IMR-90 (cell line): ENCODE results near the gene SIGLEC6. TPM values are rescaled to one million over a fixed set of nuclear protein-coding genes. Genes with fewer than 3 reads are reported as not detected.

ENCODE experiments used
- ATAC-seq: fragments of 200-7000 bp; cut with Tn5 transposase; 2 replicates; pipeline ENCODE4 v1.9.1; 2020; ENCODE audit warnings: low read depth, mild to moderate bottlenecking, moderate library complexity
- BruUV-seq: library from RNA; stranded (reverse); fragments of 400-500 nt; replicated peaks from 2 replicates; lab custom pipeline; 2021; lab: Mats Ljungman, UMichigan
- CTCF ChIA-PET: fragments of 300-600 bp; formaldehyde crosslinking; extraction: SDS; loops from one replicate; lab custom pipeline; 2021; ENCODE audit warnings: antibody characterized with exemption; lab: Yijun Ruan, JAX
- POLR2A ChIA-PET: fragments of 300-600 bp; sonication (Branson Sonifier 250); formaldehyde crosslinking; loops from one replicate; lab custom pipeline; 2022; ENCODE audit warnings: antibody characterized with exemption; ENCODE audit not compliant: unreplicated experiment; lab: Charles Lee
- DNase-seq: peaks from one replicate; pipeline ENCODE4 v3.0.0; 2013
- H2AFZ ChIP-seq: replicated peaks from 2 replicates; pipeline ENCODE3; 2013; ENCODE audit warnings: low read length, mild to moderate bottlenecking; ENCODE audit not compliant: poor library complexity
- H2AK5ac ChIP-seq: 2 replicates; pipeline ENCODE4 v1.6.1; 2013; ENCODE audit warnings: low read depth, low read length, inconsistent platforms
- H2AK9ac ChIP-seq: replicated peaks from 2 replicates; pipeline ENCODE3; 2013; ENCODE audit warnings: mild to moderate bottlenecking, low read depth, low read length, moderate library complexity; ENCODE audit not compliant: poor library complexity
- H2BK120ac ChIP-seq: 2 replicates; pipeline ENCODE4 v1.6.1; 2013; ENCODE audit warnings: low read depth, low read length, inconsistent platforms
- H2BK15ac ChIP-seq: 3 replicates; pipeline ENCODE4 v1.6.1; 2013; ENCODE audit warnings: low read depth, low read length, inconsistent platforms
- H2BK20ac ChIP-seq: 2 replicates; pipeline ENCODE4 v1.6.1; 2013; ENCODE audit warnings: low read depth, mild to moderate bottlenecking, inconsistent platforms, low read length, moderate library complexity
- H2BK5ac ChIP-seq: 2 replicates; pipeline ENCODE4 v1.6.1; 2013; ENCODE audit warnings: mild to moderate bottlenecking, low read depth, low read length, inconsistent platforms; ENCODE audit not compliant: poor library complexity, severe bottlenecking
- H3K14ac ChIP-seq: replicated peaks from 2 replicates; pipeline ENCODE4 v1.6.1; 2013; ENCODE audit warnings: low read depth, low read length, inconsistent platforms
- H3K18ac ChIP-seq: 2 replicates; pipeline ENCODE4 v1.6.1; 2013; ENCODE audit warnings: low read depth, low read length, control low read depth
- H3K23ac ChIP-seq: 2 replicates; pipeline ENCODE4 v1.6.1; 2013; ENCODE audit warnings: low read depth, low read length, inconsistent platforms
- H3K27ac ChIP-seq: 2 replicates; pipeline ENCODE4 v1.5.1; 2013; ENCODE audit warnings: mild to moderate bottlenecking, control low read depth, low read length; ENCODE audit not compliant: insufficient read depth
- H3K27me3 ChIP-seq: 2 replicates; pipeline ENCODE4 v1.6.1; 2013; ENCODE audit warnings: low read length; ENCODE audit not compliant: control insufficient read depth, insufficient read depth
- H3K36me3 ChIP-seq: 2 replicates; pipeline ENCODE4 v1.6.1; 2013; ENCODE audit warnings: low read length, mixed read lengths; ENCODE audit not compliant: control insufficient read depth, insufficient read depth
- H3K4ac ChIP-seq: 2 replicates; pipeline ENCODE4 v1.6.1; 2013; ENCODE audit warnings: low read depth, low read length, inconsistent platforms
- H3K4me1 ChIP-seq: 2 replicates; pipeline ENCODE4 v1.6.1; 2013; ENCODE audit warnings: low read length, mixed read lengths; ENCODE audit not compliant: control insufficient read depth, insufficient read depth
- H3K4me2 ChIP-seq: 2 replicates; pipeline ENCODE4 v1.6.1; 2013; ENCODE audit warnings: low read depth, mild to moderate bottlenecking, control low read depth, low read length, moderate library complexity
- H3K4me3 ChIP-seq: 2 replicates; pipeline ENCODE4 v1.5.1; 2013; ENCODE audit warnings: low read depth, mild to moderate bottlenecking, control low read depth, low read length, moderate library complexity; ENCODE audit not compliant: insufficient read depth
- H3K56ac ChIP-seq: 2 replicates; pipeline ENCODE4 v1.6.1; 2013; ENCODE audit warnings: low read length, inconsistent platforms; ENCODE audit not compliant: insufficient read depth; ENCODE audit errors: extremely low read depth
- H3K79me1 ChIP-seq, 2 experiments: 2 replicates each; pipeline ENCODE4 v1.6.1; 2013; ENCODE audit warnings: low read length in 2 of 2, inconsistent platforms in 1 of 2, low read depth in 1 of 2
- H3K9ac ChIP-seq: 2 replicates; pipeline ENCODE4 v1.6.1; 2013; ENCODE audit warnings: low read depth, low read length, control low read depth
- H3K9me1 ChIP-seq: 2 replicates; pipeline ENCODE4 v1.6.1; 2013; ENCODE audit warnings: low read length, inconsistent platforms; ENCODE audit not compliant: insufficient read depth
- H3K9me3 ChIP-seq: 2 replicates; pipeline ENCODE4 v1.6.1; 2013; ENCODE audit warnings: low read length; ENCODE audit not compliant: control insufficient read depth, insufficient read depth
- H4K20me1 ChIP-seq: 2 replicates; pipeline ENCODE4 v1.6.1; 2013; ENCODE audit warnings: low read length, inconsistent platforms; ENCODE audit not compliant: insufficient read depth
- H4K5ac ChIP-seq: 2 replicates; pipeline ENCODE4 v1.6.1; 2013; ENCODE audit warnings: mild to moderate bottlenecking, low read depth, low read length, control low read depth
- H4K8ac ChIP-seq, 2 experiments: 2 replicates each; pipeline ENCODE4 v1.6.1; 2013; ENCODE audit warnings: low read depth in 2 of 2, low read length in 2 of 2, control low read depth in 1 of 2, inconsistent platforms in 1 of 2
- H4K91ac ChIP-seq: 2 replicates; pipeline ENCODE4 v1.6.1; 2013; ENCODE audit warnings: low read depth, low read length, inconsistent platforms; ENCODE audit not compliant: insufficient read depth
- BHLHE40 ChIP-seq: fragments of 150-350 bp; IDR thresholded peaks from 2 replicates; pipeline ENCODE4 v1.6.1; 2016; ENCODE audit warnings: mild to moderate bottlenecking, low read depth, low read length
- CEBPB ChIP-seq: IDR thresholded peaks from 2 replicates; pipeline ENCODE4 v1.6.1; 2012; ENCODE audit warnings: low read depth, low read length, improper control_type of control experiment
- CHD1 ChIP-seq: IDR thresholded peaks from 2 replicates; pipeline ENCODE4 v1.6.1; 2012; ENCODE audit warnings: low read depth, low read length, improper control_type of control experiment
- CTCF ChIP-seq: conservative IDR thresholded peaks from 2 replicates; pipeline ENCODE4 v1.5.1; 2012; ENCODE audit warnings: mild to moderate bottlenecking, low read depth, low read length, improper control_type of control experiment
- FOS ChIP-seq: fragments of 150-350 bp; IDR thresholded peaks from 2 replicates; pipeline ENCODE4 v1.6.1; 2016; ENCODE audit warnings: low read depth, low read length
- MAFK ChIP-seq: IDR thresholded peaks from 2 replicates; pipeline ENCODE4 v1.6.1; 2012; ENCODE audit warnings: low read depth, low read length, improper control_type of control experiment
- MAZ ChIP-seq: IDR thresholded peaks from 2 replicates; pipeline ENCODE4 v1.6.1; 2012; ENCODE audit warnings: low read depth, mild to moderate bottlenecking, low read length, improper control_type of control experiment, moderate library complexity, borderline replicate concordance
- MXI1 ChIP-seq: IDR thresholded peaks from 2 replicates; pipeline ENCODE4 v1.6.1; 2012; ENCODE audit warnings: low read depth, mild to moderate bottlenecking, low read length, moderate library complexity, borderline replicate concordance
- NFE2L2 ChIP-seq: fragments of 150-350 bp; IDR thresholded peaks from 2 replicates; pipeline ENCODE4 v1.6.1; 2016; ENCODE audit warnings: low read depth, mild to moderate bottlenecking, low read length
- POLR2A ChIP-seq: IDR thresholded peaks from 2 replicates; pipeline ENCODE4 v1.6.1; 2012; ENCODE audit warnings: mild to moderate bottlenecking, low read depth, low read length
- RAD21 ChIP-seq: IDR thresholded peaks from 2 replicates; pipeline ENCODE4 v1.6.1; 2012; ENCODE audit warnings: low read length, improper control_type of control experiment
- RCOR1 ChIP-seq: IDR thresholded peaks from 2 replicates; pipeline ENCODE4 v1.6.1; 2012; ENCODE audit warnings: mild to moderate bottlenecking, low read length, improper control_type of control experiment; ENCODE audit not compliant: insufficient replicate concordance
- RFX5 ChIP-seq: IDR thresholded peaks from 2 replicates; pipeline ENCODE4 v1.8.0; 2012; ENCODE audit warnings: low read depth, mild to moderate bottlenecking, low read length, moderate library complexity
- SMC3 ChIP-seq: fragments of 150-350 bp; IDR thresholded peaks from 2 replicates; pipeline ENCODE4 v1.6.1; 2016; ENCODE audit warnings: low read depth, mild to moderate bottlenecking, antibody characterized with exemption, low read length, moderate library complexity
- USF2 ChIP-seq: fragments of 150-350 bp; IDR thresholded peaks from 2 replicates; pipeline ENCODE4 v1.6.1; 2017; ENCODE audit warnings: mild to moderate bottlenecking, antibody characterized with exemption, low read length, low read depth
- WGBS, 2 experiments: methylation state at CpG; one replicate each; pipeline versions ENCODE4 v1.1.5 to v1.1.7; 2013; ENCODE audit warnings: missing lambda C conversion rate in 2 of 2; ENCODE audit not compliant: insufficient read length in 1 of 2; ENCODE audit errors: extremely low coverage in 2 of 2; 5-methylcytosine and 5-hydroxymethylcytosine counted together
- dilution Hi-C: fragments of 300-500 bp; cut with HindIII; formaldehyde crosslinking; loops from one replicate; pipeline ENCODE4 v1.14.3; 2018; ENCODE audit warnings: low sequenced_read_pairs; ENCODE audit not compliant: unreplicated experiment
- in situ Hi-C: fragments of 300-500 bp; cut with MboI; formaldehyde crosslinking; loops from 3 replicates; pipeline ENCODE4 v1.14.3; 2019; ENCODE audit warnings: low sequenced_read_pairs, inconsistent platforms, mixed read lengths
- intact Hi-C: fragments of 100-400 bp; cut with micrococcal nuclease; formaldehyde crosslinking; loops from 2 replicates; pipeline ENCODE4 v1.10.0; 2022
- polyA plus RNA-seq, 3 experiments: library from polyadenylated mRNA; depleted of rRNA; stranded (reverse); fragments of >200 nt; gene quantifications; 2 replicates each; pipeline ENCODE4 v1.2.3, GENCODE V29; 2012; ENCODE audit warnings: low replicate concordance in 1 of 3
- total RNA-seq: library from RNA; depleted of rRNA; stranded (reverse); fragments of >200 nt; gene quantifications from 2 replicates; pipeline ENCODE4 v1.2.3, GENCODE V29; 2012
- TF ChIP-seq, protein P1 (sequence below): fragments of 150-350 bp; IDR thresholded peaks from 2 replicates; pipeline ENCODE4 v1.6.1; 2016; ENCODE audit warnings: low read depth, mild to moderate bottlenecking, low read length, moderate library complexity, borderline replicate concordance

SIGLEC6 gene
- total and polyA plus RNA-seq, 2 of the 4 experiments (the other 2 are of a cell fraction): not detected

DNA sequence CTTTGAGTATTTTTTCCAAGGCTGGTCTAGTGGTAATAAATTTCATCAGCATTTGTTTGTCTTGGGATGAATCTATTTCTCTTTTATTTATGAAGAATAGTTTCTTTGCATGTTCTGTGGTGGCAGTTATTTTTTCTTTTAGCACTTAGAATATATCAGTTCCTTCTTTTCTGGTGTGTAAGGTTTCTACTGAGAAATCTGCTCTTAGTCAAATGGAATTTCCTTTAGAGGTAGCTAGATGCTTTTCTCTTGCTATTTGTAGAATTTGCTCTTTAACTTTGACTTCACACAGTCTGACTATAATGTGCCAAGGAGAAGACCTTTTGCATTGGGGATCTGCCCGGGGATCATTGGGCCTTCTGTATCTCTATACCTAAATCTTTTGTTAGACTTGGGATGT, 4.1 kb upstream of the SIGLEC6 start:
- BruUV-seq: no TSS peak
- no peak overlapping the region for H2BK5ac ChIP-seq
- no peak for ATAC-seq
- CTCF ChIA-PET: no interaction called here
- H4K91ac ChIP-seq: no peak overlapping the region
- H3K9ac ChIP-seq: no peak overlapping the region
- H3K27me3 ChIP-seq: no peaks in the 10 kb centered on the region
- no CpG with 5 or more reads among the region's 1 CpG for WGBS, 2 experiments
- no peak overlapping the region for H3K4ac ChIP-seq
- H3K14ac ChIP-seq: no peak overlapping the region
- no peak overlapping the region for H2AK9ac ChIP-seq
- intact Hi-C loops: no loop called here
- H3K27ac ChIP-seq: no peak overlapping the region
- dilution Hi-C loops: no loop called here
- no peaks in the 10 kb centered on the region for H3K9me1 ChIP-seq
- no peaks in the 10 kb centered on the region for H3K36me3 ChIP-seq
- H2BK20ac ChIP-seq: no peak overlapping the region
- no peak overlapping the region for H3K56ac ChIP-seq
- H3K4me2 ChIP-seq: no peak overlapping the region
- H4K20me1 ChIP-seq: no peaks in the 10 kb centered on the region
- in situ Hi-C loops: no loop called here
- H2AFZ ChIP-seq: no peak overlapping the region
- no peak for TF ChIP-seq MXI1
- TF ChIP-seq RCOR1: no peak
- TF ChIP-seq CTCF: no peak
- no peak for TF ChIP-seq SMC3
- no peak for TF ChIP-seq MAFK
- no peak for TF ChIP-seq RFX5
- TF ChIP-seq, protein P1, sequence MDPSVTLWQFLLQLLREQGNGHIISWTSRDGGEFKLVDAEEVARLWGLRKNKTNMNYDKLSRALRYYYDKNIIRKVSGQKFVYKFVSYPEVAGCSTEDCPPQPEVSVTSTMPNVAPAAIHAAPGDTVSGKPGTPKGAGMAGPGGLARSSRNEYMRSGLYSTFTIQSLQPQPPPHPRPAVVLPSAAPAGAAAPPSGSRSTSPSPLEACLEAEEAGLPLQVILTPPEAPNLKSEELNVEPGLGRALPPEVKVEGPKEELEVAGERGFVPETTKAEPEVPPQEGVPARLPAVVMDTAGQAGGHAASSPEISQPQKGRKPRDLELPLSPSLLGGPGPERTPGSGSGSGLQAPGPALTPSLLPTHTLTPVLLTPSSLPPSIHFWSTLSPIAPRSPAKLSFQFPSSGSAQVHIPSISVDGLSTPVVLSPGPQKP: no peak
- no peak for TF ChIP-seq CHD1
- TF ChIP-seq CEBPB: no peak
- TF ChIP-seq RAD21: no peak
- TF ChIP-seq FOS: no peak
- TF ChIP-seq BHLHE40: no peak
- TF ChIP-seq NFE2L2: no peak
- no peak for TF ChIP-seq USF2
- no peak for TF ChIP-seq MAZ
- no peak for TF ChIP-seq POLR2A
- H2BK120ac ChIP-seq: no peak overlapping the region
- POLR2A ChIA-PET: no interaction called here
- no peak overlapping the region for H3K4me3 ChIP-seq
- no peak overlapping the region for H2AK5ac ChIP-seq
- H3K79me1 ChIP-seq: no peaks in the 10 kb centered on the region
- no peak for DNase-seq
- no peaks in the 10 kb centered on the region for H3K4me1 ChIP-seq
- H3K18ac ChIP-seq: no peak overlapping the region
- H3K23ac ChIP-seq: no peak overlapping the region
- no peak overlapping the region for H4K8ac ChIP-seq
- no peak overlapping the region for H4K5ac ChIP-seq
- H2BK15ac ChIP-seq: no peak overlapping the region
- 0 out of 2 replicates have a peak, but pooled peaks cover 2% of the 10 kb centered on the region for H3K9me3 ChIP-seq
